ENCODE data around the gene COTL1.

COTL1 gene

DNA sequence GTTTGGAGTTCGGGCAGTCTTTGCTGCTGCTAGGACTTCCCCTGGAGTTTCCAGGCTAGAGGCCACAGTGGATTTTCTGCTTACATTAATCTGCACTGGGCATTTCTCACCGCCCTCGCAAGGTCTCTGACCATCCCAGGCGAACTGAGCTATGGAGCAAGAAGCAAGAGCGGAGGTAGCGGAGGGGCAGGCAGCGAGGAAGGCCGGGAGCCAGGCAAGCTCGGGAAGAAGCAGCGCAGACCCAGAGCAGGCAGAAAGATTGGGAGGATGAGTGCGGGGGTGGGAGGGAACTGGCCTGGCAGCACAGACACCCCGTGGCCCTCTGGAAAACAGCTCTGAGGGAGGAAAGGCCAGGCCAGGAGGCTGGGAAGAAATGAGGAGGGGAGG is 3.8 kb downstream of the COTL1 start:
- DNase-seq (ENCODE audit: low spot score), result no peak

DNA sequence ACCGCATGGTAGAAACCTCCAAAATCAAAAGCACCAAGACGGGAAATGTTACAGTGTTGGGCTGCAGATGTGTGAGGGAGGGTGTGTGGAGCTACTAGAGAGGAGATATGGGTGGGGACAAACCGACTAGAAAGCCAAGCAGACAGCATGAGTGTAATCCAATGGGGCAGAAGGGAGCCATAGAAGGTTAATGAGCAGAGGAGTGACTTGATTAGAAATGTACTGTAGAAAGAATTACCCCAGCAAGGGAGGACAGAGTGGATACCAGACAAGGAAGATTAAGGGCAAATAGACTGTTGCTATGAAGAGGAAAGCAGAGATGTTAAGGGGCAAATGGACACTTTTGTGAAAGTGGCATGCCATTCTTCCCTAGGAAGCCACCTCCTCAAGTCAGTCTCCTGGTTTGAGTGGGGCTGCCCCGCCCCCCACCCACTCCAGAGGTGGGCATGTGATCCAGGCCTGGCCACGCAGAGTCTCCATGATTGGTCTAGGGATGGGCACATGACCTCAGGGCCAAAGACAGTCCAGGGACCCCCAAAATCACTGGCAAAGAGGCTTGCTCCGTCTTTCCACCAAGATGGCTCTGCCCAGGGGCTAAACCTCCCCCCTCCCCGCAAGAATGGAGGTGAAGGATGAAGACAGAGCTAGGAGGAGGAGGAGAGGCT is 4.3 kb downstream of the COTL1 start:
- DNase-seq (ENCODE audit: low spot score), result no peak

DNA sequence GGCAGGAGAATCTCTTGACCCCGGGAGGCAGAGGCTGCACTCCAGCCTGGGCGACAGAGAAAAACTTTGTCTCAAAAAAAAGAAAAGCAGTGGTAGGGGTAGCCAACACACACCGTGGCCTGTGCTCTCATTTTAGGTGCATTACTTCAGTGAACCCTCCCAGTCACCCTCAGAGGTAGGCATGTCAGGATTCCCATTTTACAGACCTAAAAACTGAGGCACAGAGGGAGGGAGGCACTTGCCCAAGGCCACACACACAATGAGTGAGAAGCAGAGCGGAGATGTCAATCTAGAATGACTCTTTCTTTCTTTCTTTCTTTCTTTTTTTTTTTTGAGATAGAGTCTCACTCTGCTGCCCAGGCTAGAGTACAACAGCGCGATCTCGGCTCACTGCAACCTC is 5.2 kb downstream of the COTL1 start:
- no peak for DNase-seq (ENCODE audit: low spot score)

DNA sequence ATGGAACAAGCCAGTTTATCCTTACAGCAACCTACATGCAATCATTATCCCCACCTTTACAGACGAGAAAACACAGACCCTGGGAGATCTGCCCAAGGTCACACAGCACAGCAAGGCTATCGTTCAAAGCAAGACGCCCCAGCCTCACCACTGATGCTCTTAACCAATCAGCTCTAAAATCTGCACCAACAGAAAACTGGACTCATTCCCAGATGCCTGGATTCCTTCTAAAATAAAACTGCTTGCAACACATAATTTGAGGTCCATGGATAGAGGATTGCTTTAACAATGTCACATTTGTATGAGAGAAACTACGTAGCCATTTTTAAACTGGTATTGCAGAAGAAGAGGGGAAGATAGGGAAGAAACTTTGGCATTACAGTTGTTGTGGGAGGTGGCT is 6.8 kb downstream of the COTL1 start:
- DNase-seq (ENCODE audit: low spot score), result no peak

DNA sequence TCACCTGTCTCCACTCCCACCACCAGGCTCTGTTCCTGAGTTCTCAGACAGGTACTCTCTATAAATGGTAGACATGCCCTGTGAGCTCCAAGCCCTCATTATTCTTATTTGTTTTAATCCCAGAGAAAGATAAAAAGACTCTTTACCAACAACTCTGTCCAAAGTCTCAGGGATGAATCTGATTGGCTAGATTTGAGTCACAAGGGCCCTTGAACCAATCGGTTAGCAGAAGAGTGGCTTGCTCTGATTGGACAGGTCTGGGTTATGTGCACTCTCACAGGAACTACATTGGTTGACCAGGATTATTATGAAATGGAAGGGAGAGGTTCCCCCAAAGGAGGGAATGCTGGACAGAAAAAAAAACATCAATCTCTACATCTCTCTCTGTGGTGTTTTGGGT is 7.5 kb downstream of the COTL1 start:
- DNase-seq (ENCODE audit: low spot score), result no peak

DNA sequence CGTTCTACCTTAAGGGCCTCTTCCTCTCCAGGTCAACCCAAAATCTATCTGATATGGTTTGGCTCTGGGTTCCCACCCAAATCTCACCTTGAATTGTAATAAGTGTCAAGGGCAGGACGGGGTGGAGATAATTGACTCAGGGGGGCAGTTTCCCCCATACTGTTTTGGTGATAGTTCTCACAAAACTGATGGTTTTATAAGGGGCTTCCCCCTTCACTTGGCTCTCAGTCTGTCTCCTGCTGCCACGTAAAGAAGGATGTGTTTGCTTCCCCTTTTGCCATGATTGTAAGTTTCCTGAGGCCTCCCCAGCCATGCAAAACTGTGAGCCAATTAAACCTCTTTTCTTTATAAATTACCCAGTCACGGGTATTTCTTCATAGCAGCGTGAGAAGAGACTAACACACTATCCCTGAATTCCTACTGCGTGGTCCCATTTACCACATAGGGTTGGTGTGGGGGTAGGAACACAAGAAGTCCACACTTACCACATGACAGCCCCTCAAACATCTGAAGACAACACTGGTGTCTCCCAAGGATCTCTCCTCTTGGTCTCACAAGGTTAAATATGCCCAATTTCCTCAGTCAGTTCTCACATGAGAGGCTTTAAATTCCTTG is 8.2 kb downstream of the COTL1 start:
- DNase-seq (ENCODE audit: low spot score), result no peak

DNA sequence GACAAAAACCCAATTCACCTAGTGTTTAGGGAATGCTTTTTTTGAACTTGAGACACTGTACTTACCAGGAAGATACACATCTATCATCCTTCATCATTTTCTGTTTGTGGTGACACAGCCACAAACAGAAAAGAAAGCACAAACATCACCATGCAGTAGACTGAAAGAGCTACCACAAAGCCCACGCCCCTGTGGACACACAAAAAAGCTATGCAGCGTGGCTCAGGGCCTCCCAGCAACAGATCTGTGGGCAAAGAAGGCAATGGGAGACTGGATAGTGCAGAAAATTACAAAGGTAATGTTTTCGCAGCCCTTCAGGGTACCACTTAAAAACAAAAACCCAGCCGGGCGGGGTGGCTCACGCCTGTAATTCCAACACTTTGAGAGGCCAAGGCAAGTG is 9.6 kb downstream of the COTL1 start:
- no peak for DNase-seq (ENCODE audit: low spot score)

DNA sequence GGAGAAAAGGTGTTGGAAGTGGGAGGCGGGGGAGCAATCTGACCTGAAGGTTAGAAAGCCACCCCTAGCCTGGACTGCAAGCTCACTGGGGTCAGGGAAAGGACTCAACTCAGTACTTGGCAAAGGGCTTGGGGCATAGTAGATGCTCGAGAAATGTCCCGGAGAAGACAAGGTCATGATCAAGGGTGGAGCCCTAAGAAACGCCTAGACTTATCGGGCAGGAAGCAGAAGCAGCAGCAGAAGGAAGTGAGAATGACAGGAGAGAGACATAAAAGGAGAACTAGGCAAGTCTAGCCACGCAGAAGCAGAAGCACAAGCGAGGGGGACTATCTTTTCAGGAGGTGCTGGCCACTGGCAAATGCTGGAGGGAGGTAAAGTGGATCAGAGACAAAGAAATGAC is 10.2 kb downstream of the COTL1 start:
- DNase-seq (ENCODE audit: low spot score), result peak; percentile 65

DNA sequence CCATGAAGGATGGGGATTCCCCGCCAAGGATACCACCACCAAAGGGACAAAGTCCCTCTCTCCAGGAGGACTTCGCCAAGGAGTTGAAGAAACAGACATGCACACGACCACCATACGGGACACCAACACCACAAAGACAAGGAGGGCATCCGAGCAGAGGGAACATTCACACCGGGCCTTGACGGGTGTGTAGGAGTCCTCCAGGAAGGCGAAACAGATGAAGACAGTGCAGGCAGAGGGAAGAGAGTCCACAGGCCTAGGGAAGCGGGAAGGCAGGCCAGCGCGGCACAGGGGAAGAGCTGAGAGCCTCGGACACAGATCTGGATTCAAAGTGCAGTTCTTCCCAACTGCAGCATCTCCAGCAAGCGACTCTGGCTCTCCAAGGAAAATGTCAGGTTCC is 10.8 kb downstream of the COTL1 start:
- DNase-seq (ENCODE audit: low spot score), result no peak

DNA sequence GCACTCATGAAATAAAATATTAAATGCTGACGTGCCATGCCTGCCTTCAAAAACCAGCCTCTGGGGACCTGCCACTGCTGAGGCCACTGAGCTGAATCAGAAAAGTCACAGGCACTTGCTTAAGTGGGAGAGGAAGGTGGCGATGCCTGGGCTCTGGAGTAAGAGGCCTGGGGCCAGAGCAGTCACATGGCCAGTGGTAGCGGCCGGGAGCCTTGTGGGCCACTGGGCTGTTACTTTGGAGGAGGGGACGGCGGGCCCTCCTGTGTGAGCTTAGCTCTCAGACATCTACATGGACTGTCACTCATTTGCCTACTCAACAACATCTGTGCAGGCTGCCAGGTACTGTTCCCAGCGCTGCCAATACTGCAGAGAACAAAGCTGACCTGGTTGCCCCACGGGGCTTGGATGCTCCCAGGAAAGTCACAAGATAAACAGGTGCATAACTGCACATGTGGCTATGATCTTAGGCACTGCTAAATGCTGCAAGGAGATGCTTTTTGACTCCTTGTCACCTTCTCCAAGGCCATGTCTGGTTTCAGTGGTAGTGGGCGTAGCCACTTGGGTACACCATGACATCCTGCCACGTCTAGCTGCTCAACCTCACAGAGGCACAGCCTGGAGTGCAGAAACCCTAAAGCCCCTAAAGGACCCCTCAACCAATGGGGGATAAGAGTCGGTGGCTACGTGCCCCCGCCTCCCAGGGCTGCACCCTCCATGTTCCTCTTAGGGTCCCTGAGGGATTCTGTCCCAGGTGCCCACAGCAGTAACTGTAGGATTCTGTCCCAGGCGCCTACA is 11.6 kb downstream of the COTL1 start:
- no peak for DNase-seq (ENCODE audit: low spot score)

DNA sequence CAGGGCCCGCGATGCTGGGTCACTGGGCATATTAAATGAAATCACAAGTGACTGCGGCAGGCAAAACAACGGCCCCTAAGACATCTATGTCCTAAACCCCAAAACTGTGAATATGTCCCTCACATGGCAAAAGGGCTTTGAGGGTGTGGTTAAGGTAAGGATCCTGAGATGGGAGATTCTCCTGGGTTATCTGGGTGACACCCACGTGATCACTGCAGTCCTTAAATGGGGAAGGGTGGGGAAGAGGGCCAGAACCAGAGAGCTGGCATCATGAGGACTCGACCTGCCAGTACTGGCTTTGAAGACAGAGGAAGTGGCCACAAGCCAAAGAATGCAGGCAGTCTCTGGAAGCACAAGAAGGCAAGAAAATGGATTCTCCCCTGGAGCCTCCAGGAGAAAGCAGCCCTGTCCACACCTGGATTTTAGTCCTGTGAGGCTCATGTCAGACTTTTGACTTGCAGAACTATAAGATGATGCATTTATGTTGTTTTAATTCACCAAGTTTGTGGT is 12.5 kb downstream of the COTL1 start:
- DNase-seq (ENCODE audit: low spot score), result no peak

DNA sequence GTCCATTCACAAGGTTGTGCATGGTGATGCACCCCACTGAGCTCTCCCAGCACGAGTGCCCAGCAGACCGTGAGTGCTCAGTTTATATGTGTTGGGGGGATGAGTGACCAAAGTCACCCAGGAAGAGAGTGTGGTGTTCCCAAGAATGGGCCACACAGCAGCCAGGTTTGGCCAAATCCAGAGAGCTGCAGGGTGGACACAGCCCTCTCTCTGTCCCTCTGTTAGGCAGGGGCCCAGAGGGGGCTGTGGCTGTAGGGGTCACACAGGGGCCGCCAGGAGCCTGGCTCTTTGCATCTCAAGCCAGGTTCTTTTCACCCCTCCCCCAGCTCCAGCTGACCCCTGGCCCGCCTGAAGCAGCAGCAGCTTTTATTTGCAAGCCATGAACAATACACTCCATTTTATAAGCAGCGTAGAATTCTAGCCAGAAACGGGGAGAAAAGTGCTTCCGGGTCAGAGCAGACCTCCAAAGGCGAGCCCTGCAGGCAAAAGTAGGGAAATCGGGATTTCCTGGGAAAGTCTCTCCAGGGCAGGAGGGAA is 13.3 kb downstream of the COTL1 start:
- DNase-seq (ENCODE audit: low spot score), result no peak

DNA sequence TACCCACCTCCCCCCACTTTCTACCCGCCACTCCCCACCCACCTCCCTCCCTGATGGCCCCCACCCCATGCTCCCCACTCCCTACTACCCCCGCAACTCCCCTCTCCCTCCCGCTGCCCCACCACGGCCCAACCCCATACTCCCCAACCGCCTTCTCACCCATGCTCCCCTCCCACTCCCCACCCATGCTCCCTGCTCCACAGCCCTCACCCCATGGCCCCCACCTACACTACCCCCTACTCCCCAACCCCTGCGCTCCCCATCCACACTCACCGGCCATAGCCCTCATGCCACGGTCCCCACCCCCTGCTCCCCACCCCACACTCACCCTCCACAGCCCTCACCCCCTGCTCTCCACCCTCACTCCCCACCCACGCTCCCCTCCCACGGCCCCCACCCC is 13.9 kb downstream of the COTL1 start:
- no peak for DNase-seq (ENCODE audit: low spot score)

DNA sequence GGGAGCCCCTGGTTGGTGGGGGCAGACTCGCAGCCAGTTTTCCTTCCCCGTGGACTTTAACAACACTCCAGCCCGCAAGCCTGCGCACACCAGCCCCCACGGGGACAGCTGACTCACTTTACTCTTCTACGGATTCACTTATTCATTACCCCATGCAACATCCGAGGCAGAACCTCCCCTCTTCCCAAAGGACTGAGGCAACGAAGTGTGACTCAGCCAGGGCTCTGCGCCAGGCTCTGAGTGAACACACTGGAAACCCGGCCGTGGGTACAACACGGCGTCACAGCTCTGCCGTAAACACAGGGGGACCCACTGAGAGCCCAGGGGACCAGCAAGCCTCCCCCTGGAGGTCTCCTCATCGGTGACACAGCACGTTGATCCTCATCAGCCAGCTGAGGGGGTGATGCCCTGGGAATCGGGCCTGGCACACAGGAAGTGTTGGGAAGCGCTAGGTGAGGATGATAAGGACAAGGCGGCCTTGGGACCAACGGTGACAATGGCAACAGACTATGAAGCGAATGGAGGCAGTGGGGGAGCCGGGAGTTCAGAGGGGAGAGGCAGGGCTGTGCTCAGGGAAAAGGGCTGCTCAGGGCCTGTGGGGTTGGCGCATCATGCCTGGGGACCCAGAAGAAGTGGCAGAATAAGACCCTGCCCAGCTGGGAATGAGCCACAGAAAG is 14.6 kb downstream of the COTL1 start:
- peak; percentile 67 for DNase-seq (ENCODE audit: low spot score)

DNA sequence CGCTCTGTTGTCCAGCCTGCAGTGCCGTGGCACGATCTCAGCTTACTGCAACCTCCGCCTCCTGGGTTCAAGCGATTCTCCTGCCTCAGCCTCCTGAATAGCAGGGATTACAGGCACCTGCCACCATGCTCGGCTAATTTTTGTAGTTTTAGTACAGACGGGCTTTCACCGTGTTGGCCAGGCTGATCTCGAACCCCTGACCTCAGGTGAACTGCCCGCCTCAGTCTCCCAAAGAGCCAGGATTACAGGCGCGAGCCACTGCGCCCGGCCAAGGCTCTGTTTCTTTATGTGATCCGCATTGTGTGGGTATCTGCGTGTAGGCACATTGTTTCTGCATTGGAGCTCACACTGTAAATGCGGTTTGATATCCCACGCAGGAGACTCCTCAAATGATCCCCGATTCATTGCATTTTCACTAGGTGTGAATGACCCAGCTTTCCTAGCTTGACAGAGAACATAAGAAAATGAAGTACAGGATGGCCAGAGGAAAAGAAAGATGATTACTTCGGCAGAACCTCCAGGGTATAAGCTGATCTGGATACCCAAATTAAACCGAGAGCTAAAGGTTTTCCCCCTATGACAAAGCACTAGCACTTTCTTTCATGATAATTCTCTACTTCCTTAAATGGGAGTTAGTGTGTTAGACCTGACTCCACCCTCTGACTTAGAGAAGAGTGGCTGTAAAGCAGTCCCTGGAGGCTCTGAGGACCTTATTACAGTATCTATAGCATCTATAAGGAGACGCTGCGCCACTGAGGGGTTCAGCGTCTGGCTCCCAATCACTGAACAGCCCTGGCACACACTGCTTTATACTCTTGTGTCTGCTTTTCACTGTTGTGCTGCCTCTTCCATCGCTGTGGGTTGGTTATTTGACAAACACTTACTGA is 17.3 kb downstream of the COTL1 start:
- DNase-seq (ENCODE audit: low spot score), result peak; percentile 54

DNA sequence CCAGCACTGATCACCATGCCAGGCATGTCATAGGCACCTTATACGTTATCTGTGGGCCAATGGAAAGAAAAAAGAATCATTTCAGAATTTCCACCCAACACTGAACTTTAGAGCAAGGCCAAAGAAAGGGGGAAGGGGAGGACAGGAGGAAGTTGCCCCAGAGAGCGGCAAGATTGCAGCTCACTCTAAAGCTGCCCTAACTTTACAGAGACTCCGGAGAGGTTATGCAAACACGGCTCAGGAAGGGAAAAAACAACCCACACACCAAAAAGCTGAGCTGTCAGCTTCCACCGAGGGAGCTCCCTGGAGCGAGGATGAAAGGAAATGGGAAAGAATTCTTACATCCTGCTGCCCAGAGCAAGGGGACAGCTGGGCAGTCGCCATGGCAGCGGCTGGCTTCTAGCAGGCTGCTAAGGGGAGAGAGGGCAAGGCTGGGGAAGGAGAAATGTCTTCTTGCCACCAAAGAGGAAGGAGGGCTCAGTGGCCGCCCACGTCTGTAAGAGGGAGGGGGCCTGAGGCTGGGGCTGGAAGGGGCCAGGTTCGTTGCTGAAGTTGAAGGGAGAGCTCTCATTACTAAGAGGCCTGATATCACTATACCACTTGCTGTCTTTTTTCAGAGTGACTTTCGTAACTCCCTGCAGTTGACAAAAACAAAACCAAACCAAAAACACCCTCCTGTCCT is 18.2 kb downstream of the COTL1 start:
- peak; percentile 72 for DNase-seq (ENCODE audit: low spot score)

DNA sequence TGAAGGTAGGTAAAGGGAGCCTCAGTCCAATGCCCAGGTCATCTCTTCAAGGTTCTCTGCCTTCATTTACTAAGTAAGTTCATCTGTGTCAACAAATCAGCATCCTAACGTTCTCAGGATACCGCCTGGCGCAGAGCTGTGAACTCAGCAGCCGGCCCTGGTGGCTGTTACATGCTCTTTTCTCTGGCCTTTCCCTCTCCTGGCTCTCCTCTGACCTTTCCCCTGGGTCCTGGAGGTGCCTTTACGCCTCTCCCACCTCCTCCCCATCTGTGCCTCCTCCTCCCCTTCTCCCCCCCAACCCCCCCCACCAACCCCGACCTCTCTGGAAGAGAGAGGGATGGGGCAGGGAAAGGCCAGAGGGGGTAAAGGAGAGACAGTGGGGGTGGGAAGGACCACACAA is 19.5 kb downstream of the COTL1 start:
- DNase-seq (ENCODE audit: low spot score), result no peak

DNA sequence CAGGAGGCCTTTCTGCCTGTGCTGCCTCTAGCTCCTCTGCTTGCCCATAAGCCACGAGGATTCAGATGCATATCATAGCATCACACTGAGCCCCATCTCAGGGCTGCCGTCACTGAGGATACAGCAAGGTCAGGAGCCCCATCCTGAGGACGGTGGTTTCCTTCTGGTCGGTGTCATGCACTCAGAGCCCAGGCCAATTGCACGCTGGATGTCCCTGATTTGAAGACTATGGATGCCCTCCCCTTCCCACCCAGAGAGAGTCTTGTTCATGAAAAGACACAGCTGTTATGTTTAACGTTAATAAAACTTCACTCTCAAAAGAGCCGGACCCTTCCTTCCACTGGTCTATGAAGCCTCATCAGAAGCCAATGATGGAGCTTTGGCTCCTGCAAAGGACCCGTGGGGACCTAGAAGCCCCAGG is 19.9 kb downstream of the COTL1 start:
- no peak for DNase-seq (ENCODE audit: low spot score)

DNA sequence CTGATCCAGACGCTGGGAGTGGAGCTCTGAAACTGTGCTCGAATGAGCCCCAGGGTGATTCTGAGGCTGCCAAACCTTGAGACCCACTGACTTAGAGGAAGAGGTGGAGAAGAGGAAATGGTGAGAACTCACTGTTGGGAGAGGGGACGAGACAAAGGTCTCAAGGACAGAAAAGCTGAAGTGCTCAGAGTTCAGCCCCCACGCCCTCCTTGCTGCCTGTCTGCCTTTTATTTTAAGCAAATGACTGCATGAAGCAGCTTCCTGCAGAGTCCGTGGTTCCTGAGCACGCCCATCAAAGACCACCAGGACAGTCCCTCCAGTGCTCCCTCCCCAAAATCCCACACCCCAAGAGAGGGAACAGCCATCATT is 20.4 kb downstream of the COTL1 start:
- peak; percentile 52 for DNase-seq (ENCODE audit: low spot score)

DNA sequence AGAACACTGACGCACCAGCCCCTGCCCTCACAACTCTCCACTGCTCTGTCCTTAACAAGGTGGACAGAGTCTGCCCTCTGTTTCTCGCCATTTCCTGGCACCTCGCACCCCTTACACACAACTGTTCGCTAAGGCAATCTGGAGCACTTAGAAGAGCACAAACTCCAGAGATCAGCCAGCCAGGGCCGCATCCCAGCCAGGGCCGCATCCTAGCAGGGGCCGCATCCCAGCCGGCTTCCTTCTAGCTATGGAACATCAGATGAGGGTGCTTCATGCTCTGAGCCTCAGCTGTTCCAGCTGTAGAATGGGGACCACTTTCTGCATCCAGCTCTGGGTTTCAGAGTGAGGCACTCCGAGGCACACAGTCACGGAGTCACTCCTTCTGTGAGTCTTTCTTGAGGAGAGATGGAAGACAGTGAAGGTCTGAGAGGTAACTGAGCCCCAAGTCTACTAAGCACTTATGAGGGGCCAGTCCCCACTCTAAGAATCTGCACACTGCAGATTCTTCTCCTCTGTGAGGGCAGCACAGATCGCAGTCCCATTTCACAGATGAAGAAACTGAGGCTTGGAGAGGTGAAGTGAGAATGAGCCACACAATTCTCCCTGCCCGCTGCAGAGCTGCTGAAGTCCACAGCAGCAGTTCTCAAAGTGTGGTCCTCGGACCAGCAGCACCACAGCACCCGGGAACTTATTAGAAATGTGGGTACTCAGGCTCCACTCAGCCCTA is 20.9 kb downstream of the COTL1 start:
- no peak for DNase-seq (ENCODE audit: low spot score)

Data from pons (tissue), 1 donor.